GM23338 (cell line): ENCODE measurements around the gene STK11IP. TPM values are rescaled to one million over a fixed set of nuclear protein-coding genes. Genes with fewer than 3 reads are reported as not detected.

Experiments
- ATAC-seq: fragments of 200-7000 bp; cut with Tn5 transposase; 3 replicates; pipeline ENCODE4 v1.9.1; 2020
- DNase-seq: peaks from one replicate; pipeline ENCODE4 v3.0.0-alpha.2; 2015; ENCODE audit warnings: low spot score
- H2AFZ ChIP-seq: fragments of 200-600 bp; sonication (generic); 2 replicates; pipeline ENCODE4 v1.8.0; 2016; ENCODE audit warnings: antibody characterized with exemption, mild to moderate bottlenecking, moderate library complexity
- H3F3A ChIP-seq: fragments of 200-600 bp; sonication (generic); replicated peaks from 2 replicates; pipeline ENCODE4 v1.8.0; 2017; ENCODE audit warnings: antibody characterized with exemption, mixed run types, low read depth
- H3K27ac ChIP-seq: fragments of 200-600 bp; sonication (generic); 2 replicates; pipeline ENCODE4 v1.6.1; 2016; ENCODE audit warnings: low read depth
- H3K27me3 ChIP-seq: fragments of 200-600 bp; sonication (generic); 2 replicates; pipeline ENCODE4 v1.8.0; 2016; ENCODE audit warnings: mild to moderate bottlenecking, mixed run types, moderate library complexity; ENCODE audit not compliant: insufficient read depth
- H3K36me3 ChIP-seq: fragments of 200-600 bp; sonication (generic); 2 replicates; pipeline ENCODE4 v1.8.0; 2016; ENCODE audit warnings: mild to moderate bottlenecking; ENCODE audit not compliant: insufficient read depth
- H3K4me1 ChIP-seq: fragments of 200-600 bp; sonication (generic); 2 replicates; pipeline ENCODE4 v1.8.0; 2016; ENCODE audit warnings: mild to moderate bottlenecking, moderate library complexity; ENCODE audit not compliant: insufficient read depth
- H3K4me2 ChIP-seq: fragments of 200-600 bp; sonication (generic); 2 replicates; pipeline ENCODE4 v1.7.1; 2017; ENCODE audit warnings: mixed run types
- H3K4me3 ChIP-seq: fragments of 200-600 bp; sonication (generic); 2 replicates; pipeline ENCODE4 v1.6.1; 2016; ENCODE audit warnings: mixed run types
- H3K79me2 ChIP-seq: fragments of 200-600 bp; sonication (generic); replicated peaks from 2 replicates; pipeline ENCODE4 v1.8.0; 2017; ENCODE audit warnings: mild to moderate bottlenecking; ENCODE audit not compliant: insufficient read depth
- H3K9me2 ChIP-seq: fragments of 200-600 bp; sonication (generic); 2 replicates; pipeline ENCODE4 v1.8.0; 2017; ENCODE audit not compliant: insufficient read depth
- H4K20me1 ChIP-seq: fragments of 200-600 bp; sonication (generic); replicated peaks from 2 replicates; pipeline ENCODE4 v1.8.0; 2017; ENCODE audit warnings: mild to moderate bottlenecking; ENCODE audit not compliant: insufficient read depth
- H3K27ac Mint-ChIP-seq: 2 replicates; pipeline ENCODE4 v1.8.0; 2020; ENCODE audit warnings: inconsistent platforms, mild to moderate bottlenecking, moderate library complexity, mixed read lengths
- H3K27me3 Mint-ChIP-seq: 3 replicates; pipeline ENCODE4 v1.8.0; 2022; ENCODE audit warnings: low read depth, mild to moderate bottlenecking, moderate library complexity, mixed read lengths, inconsistent platforms; ENCODE audit not compliant: insufficient read depth, poor library complexity
- H3K36me3 Mint-ChIP-seq: 3 replicates; pipeline ENCODE4 v1.8.0; 2021; ENCODE audit warnings: low read depth, mild to moderate bottlenecking, inconsistent platforms, moderate library complexity, mixed read lengths
- H3K4me1 Mint-ChIP-seq: 3 replicates; pipeline ENCODE4 v1.8.0; 2020; ENCODE audit warnings: mild to moderate bottlenecking, inconsistent platforms, mixed read lengths
- H3K4me3 Mint-ChIP-seq: 3 replicates; pipeline ENCODE4 v1.8.0; 2021; ENCODE audit warnings: moderate library complexity, mild to moderate bottlenecking, inconsistent platforms, mixed read lengths
- H3K9me3 Mint-ChIP-seq: 3 replicates; pipeline ENCODE4 v1.8.0; 2020; ENCODE audit warnings: moderate library complexity, mild to moderate bottlenecking, inconsistent platforms, mixed read lengths
- CREB1 ChIP-seq: fragments of 250-450 bp; sonication (Bioruptor Pico); IDR thresholded peaks from 2 replicates; pipeline ENCODE4 v1.5.0; 2020; ENCODE audit warnings: low read depth, mild to moderate bottlenecking, moderate library complexity
- EZH2 ChIP-seq: fragments of 200-600 bp; sonication (generic); IDR thresholded peaks from one replicate; pipeline ENCODE4 v1.8.0; 2017; ENCODE audit warnings: antibody characterized with exemption, mild to moderate bottlenecking, low read depth; ENCODE audit not compliant: unreplicated experiment
- EZH2phosphoT487 ChIP-seq: fragments of 200-600 bp; sonication (generic); IDR thresholded peaks from one replicate; pipeline ENCODE4 v1.8.1; 2018; ENCODE audit warnings: antibody characterized with exemption; ENCODE audit not compliant: unreplicated experiment
- NANOG ChIP-seq: IDR thresholded peaks from 2 replicates; pipeline ENCODE4 v1.6.1; 2016; ENCODE audit warnings: antibody characterized with exemption, borderline replicate concordance
- STAT1 ChIP-seq: IDR thresholded peaks from one replicate; pipeline ENCODE4 v1.6.1; 2016; ENCODE audit warnings: antibody characterized with exemption; ENCODE audit not compliant: unreplicated experiment
- ZNF114 ChIP-seq: fragments of 250-450 bp; sonication (Bioruptor Pico); IDR thresholded peaks from 2 replicates; pipeline ENCODE4 v1.5.0; 2020; ENCODE audit warnings: mild to moderate bottlenecking, moderate library complexity
- ZNF331 ChIP-seq: fragments of 250-450 bp; sonication (Bioruptor Pico); IDR thresholded peaks from 2 replicates; pipeline ENCODE4 v1.5.0; 2020; ENCODE audit warnings: low read depth, mild to moderate bottlenecking, moderate library complexity
- polyA plus RNA-seq: library from polyadenylated mRNA; unstranded; fragments of >200 nt; fragmentation: Nextera tagmentation; extraction: Ambion mirVana; gene quantifications from 2 replicates; pipeline ENCODE4 v1.2.1, GENCODE V29; 2016
- total RNA-seq: library from RNA; depleted of rRNA; stranded (reverse); fragments of >200 nt; shearing (Covaris generic); gene quantifications from 2 replicates; pipeline ENCODE4 v1.2.3, GENCODE V29; 2014
- TF ChIP-seq, protein P1 (sequence below): fragments of 250-450 bp; sonication (Bioruptor Pico); IDR thresholded peaks from 2 replicates; pipeline ENCODE4 v1.5.0; 2020; ENCODE audit warnings: mild to moderate bottlenecking, moderate library complexity
- TF ChIP-seq, protein P2 (sequence below): IDR thresholded peaks from 2 replicates; pipeline ENCODE4 v1.6.1; 2016; ENCODE audit warnings: antibody characterized with exemption
- TF ChIP-seq, protein P3 (sequence below), 2 experiments: fragments of 200-600 bp in 1 of 2; sonication (generic) in 1 of 2; conservative IDR thresholded peaks; 2 replicates each; pipeline versions ENCODE4 v1.5.1 to v1.6.1; 2016 to 2017; ENCODE audit warnings: antibody characterized with exemption in 2 of 2, low read depth in 2 of 2, mild to moderate bottlenecking in 2 of 2, moderate library complexity in 1 of 2

STK11IP gene
- total and polyA plus RNA-seq, 2 experiments from 2014 or later, result 16.6 to 28.1 TPM

DNA sequence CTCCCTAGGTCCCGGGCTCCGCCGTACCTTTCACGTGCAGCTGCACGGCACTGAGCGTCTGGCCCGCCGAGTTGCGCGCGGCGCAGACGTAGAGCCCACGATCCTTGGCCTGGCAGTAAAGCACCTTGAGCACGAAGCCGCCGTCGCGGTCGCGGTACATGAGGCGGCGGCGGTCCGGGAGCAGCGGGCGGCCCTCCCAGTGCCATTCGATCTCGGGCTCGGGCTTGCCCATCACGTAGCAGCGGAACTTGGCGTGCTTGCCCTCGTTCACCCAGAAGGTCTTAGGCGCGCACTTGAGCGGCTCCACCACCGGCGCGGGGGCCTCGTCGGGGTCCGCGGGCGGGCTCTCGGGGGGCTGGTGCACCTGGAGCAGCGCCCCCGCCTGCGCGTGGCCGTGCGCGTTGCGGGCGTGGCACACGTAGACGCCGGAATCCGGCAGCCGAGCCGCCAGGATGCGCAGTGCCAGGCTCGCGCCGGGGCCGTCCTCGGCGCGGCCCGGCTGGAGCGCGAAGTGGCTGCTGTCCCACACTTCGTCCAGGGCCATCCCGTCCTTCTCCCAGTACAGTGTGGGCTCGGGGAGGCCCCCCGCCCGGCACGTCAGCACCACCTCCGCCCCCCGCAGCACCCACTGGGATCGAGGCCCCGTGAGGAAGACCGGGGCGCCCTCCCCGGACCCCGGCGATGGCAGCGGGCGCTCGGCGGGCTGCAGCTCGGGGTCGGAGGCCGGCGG is 27.3 kb upstream of the STK11IP start (continued):
- TF ChIP-seq, protein P1, sequence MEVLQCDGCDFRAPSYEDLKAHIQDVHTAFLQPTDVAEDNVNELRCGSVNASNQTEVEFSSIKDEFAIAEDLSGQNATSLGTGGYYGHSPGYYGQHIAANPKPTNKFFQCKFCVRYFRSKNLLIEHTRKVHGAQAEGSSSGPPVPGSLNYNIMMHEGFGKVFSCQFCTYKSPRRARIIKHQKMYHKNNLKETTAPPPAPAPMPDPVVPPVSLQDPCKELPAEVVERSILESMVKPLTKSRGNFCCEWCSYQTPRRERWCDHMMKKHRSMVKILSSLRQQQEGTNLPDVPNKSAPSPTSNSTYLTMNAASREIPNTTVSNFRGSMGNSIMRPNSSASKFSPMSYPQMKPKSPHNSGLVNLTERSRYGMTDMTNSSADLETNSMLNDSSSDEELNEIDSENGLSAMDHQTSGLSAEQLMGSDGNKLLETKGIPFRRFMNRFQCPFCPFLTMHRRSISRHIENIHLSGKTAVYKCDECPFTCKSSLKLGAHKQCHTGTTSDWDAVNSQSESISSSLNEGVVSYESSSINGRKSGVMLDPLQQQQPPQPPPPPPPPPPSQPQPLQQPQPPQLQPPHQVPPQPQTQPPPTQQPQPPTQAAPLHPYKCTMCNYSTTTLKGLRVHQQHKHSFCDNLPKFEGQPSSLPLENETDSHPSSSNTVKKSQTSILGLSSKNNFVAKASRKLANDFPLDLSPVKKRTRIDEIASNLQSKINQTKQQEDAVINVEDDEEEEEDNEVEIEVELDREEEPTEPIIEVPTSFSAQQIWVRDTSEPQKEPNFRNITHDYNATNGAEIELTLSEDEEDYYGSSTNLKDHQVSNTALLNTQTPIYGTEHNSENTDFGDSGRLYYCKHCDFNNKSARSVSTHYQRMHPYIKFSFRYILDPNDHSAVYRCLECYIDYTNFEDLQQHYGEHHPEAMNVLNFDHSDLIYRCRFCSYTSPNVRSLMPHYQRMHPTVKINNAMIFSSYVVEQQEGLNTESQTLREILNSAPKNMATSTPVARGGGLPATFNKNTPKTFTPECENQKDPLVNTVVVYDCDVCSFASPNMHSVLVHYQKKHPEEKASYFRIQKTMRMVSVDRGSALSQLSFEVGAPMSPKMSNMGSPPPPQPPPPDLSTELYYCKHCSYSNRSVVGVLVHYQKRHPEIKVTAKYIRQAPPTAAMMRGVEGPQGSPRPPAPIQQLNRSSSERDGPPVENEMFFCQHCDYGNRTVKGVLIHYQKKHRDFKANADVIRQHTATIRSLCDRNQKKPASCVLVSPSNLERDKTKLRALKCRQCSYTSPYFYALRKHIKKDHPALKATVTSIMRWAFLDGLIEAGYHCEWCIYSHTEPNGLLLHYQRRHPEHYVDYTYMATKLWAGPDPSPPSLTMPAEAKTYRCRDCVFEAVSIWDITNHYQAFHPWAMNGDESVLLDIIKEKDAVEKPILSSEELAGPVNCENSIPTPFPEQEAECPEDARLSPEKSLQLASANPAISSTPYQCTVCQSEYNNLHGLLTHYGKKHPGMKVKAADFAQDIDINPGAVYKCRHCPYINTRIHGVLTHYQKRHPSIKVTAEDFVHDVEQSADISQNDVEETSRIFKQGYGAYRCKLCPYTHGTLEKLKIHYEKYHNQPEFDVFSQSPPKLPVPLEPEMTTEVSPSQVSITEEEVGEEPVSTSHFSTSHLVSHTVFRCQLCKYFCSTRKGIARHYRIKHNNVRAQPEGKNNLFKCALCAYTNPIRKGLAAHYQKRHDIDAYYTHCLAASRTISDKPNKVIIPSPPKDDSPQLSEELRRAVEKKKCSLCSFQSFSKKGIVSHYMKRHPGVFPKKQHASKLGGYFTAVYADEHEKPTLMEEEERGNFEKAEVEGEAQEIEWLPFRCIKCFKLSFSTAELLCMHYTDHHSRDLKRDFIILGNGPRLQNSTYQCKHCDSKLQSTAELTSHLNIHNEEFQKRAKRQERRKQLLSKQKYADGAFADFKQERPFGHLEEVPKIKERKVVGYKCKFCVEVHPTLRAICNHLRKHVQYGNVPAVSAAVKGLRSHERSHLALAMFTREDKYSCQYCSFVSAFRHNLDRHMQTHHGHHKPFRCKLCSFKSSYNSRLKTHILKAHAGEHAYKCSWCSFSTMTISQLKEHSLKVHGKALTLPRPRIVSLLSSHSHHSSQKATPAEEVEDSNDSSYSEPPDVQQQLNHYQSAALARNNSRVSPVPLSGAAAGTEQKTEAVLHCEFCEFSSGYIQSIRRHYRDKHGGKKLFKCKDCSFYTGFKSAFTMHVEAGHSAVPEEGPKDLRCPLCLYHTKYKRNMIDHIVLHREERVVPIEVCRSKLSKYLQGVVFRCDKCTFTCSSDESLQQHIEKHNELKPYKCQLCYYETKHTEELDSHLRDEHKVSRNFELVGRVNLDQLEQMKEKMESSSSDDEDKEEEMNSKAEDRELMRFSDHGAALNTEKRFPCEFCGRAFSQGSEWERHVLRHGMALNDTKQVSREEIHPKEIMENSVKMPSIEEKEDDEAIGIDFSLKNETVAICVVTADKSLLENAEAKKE (CRISPR knock-in tag), result no peak
- no peak for TF ChIP-seq NANOG
- no peak for TF ChIP-seq EZH2phosphoT487
- no peak for TF ChIP-seq CREB1 (CRISPR knock-in tag)

DNA sequence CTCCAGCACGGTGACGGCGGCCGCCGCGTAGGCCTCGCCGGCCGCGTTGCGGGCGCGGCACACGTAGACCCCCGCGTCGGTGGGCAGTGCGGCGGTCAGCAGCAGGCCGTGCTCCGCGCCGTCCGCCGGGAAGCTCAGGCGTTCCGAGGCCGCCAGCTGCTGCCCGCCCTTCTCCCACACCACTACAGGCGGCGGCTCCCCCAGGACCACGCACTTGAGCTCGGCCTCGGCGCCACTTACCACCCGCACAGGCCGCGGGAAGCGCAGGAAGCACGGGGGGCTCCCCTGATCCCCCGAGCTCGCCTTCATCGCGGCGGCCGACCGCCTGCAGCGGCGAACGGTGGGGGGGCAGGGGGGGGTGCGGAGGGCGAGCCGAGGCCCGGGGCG is 26.7 kb upstream of the STK11IP start:
- H4K20me1 ChIP-seq, result no peaks in the 10 kb centered on the region
- H2AFZ ChIP-seq, result no peak overlapping the region
- Mint-ChIP-seq H3K9me3 (peaks cover 2% of the 10 kb centered on the region; the same call in 1 of the 3 replicates), H3K36me3 (peaks cover 42% of the 10 kb centered on the region), H3K27ac (no peak overlapping the region), H3K4me1 (peaks cover 46% of the 10 kb centered on the region), H3K4me3 (peak overlapping the region; percentile 60; the same call in 2 of the 3 replicates), H3K27me3 (peaks cover 33% of the 10 kb centered on the region)
- peak overlapping the region; percentile 71 for H3K4me3 ChIP-seq
- DNase-seq (no peak), ATAC-seq (peak; percentile 4; the same call in 2 of the 3 replicates)
- H3K27me3 ChIP-seq, result peaks cover 13% of the 10 kb centered on the region
- H3K79me2 ChIP-seq, result peaks cover 10% of the 10 kb centered on the region; the same call in 1 of the 2 replicates
- H3K9me2 ChIP-seq, result 0 out of 2 replicates have a peak, but pooled peaks cover 4% of the 10 kb centered on the region
- H3K4me2 ChIP-seq, result peak overlapping the region; percentile 89
- no peak overlapping the region for H3K27ac ChIP-seq
- peaks cover 41% of the 10 kb centered on the region for H3K4me1 ChIP-seq
- no peaks in the 10 kb centered on the region; the same call in 1 of the 2 replicates for H3K36me3 ChIP-seq
- peaks cover 23% of the 10 kb centered on the region for H3F3A ChIP-seq
- TF ChIP-seq, protein P2, sequence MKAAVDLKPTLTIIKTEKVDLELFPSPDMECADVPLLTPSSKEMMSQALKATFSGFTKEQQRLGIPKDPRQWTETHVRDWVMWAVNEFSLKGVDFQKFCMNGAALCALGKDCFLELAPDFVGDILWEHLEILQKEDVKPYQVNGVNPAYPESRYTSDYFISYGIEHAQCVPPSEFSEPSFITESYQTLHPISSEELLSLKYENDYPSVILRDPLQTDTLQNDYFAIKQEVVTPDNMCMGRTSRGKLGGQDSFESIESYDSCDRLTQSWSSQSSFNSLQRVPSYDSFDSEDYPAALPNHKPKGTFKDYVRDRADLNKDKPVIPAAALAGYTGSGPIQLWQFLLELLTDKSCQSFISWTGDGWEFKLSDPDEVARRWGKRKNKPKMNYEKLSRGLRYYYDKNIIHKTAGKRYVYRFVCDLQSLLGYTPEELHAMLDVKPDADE, result no peak
- TF ChIP-seq ZNF114 (CRISPR knock-in tag) (no peak), NANOG (no peak), STAT1 (no peak), ZNF331 (no peak), EZH2 (no peak)
- TF ChIP-seq, protein P3, sequence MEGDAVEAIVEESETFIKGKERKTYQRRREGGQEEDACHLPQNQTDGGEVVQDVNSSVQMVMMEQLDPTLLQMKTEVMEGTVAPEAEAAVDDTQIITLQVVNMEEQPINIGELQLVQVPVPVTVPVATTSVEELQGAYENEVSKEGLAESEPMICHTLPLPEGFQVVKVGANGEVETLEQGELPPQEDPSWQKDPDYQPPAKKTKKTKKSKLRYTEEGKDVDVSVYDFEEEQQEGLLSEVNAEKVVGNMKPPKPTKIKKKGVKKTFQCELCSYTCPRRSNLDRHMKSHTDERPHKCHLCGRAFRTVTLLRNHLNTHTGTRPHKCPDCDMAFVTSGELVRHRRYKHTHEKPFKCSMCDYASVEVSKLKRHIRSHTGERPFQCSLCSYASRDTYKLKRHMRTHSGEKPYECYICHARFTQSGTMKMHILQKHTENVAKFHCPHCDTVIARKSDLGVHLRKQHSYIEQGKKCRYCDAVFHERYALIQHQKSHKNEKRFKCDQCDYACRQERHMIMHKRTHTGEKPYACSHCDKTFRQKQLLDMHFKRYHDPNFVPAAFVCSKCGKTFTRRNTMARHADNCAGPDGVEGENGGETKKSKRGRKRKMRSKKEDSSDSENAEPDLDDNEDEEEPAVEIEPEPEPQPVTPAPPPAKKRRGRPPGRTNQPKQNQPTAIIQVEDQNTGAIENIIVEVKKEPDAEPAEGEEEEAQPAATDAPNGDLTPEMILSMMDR (conservative IDR thresholded peaks at IDR 0.05; ENCODE audit: low read depth in 2 of 2), result no peak
